ENCODE results near the gene CGN. TPM values are rescaled to one million over a fixed set of nuclear protein-coding genes. Genes with fewer than 3 reads are reported as not detected.

Gene CGN
- total RNA-seq, 1 donor from 2014 or later, result 1.7 TPM

- Mint-ChIP-seq H3K4me3 (ENCODE audit: unreplicated experiment) (peak within 1 kb of the TSS; percentile 97), H3K36me3 (ENCODE audit: unreplicated experiment) (no peaks in the 10 kb centered on the region)
Observed at GRCh38 chr1:151540021-151540981, 29.1 kb downstream of the CGN start, which contains the start of gene TUFT1. Gene TUFT1, plus strand, starts transcription at chr1:151540309. Its CDS starts 58 bp downstream, at chr1:151540367.

GRCh38 chr1:151540982-151541377 is 29.8 kb downstream of the CGN start:
- peaks cover 2% of the 10 kb centered on the region for H3K36me3 Mint-ChIP-seq (ENCODE audit: unreplicated experiment)
- no peaks in the 10 kb centered on the region for H3K9me3 Mint-ChIP-seq (ENCODE audit: unreplicated experiment)
- DNase-seq (ENCODE audit: extremely low spot score, unreplicated experiment), result no peak
- H3K27me3 Mint-ChIP-seq (ENCODE audit: unreplicated experiment), result no peaks in the 10 kb centered on the region
- no peak for TF ChIP-seq CTCF (IDR thresholded peaks at IDR 0.05)
- H3K4me1 Mint-ChIP-seq (ENCODE audit: unreplicated experiment), result peaks cover 29% of the 10 kb centered on the region
- H3K4me3 Mint-ChIP-seq (ENCODE audit: unreplicated experiment), result peak overlapping the region; percentile 97
- H3K27ac Mint-ChIP-seq (ENCODE audit: unreplicated experiment), result peak overlapping the region; percentile 91

More at GRCh38 chr1:151540021-151540981, 29.1 kb downstream of the CGN start, which contains the start of gene TUFT1:
- DNase-seq (ENCODE audit: extremely low spot score, unreplicated experiment), result peak; percentile 95
- Mint-ChIP-seq H3K27me3 (ENCODE audit: unreplicated experiment) (no peaks in the 10 kb centered on the region), H3K27ac (ENCODE audit: unreplicated experiment) (peak within 1 kb of the TSS; percentile 91), H3K4me1 (ENCODE audit: unreplicated experiment) (peaks cover 29% of the 10 kb centered on the region), H3K9me3 (ENCODE audit: unreplicated experiment) (no peaks in the 10 kb centered on the region)
- no peak for TF ChIP-seq CTCF (IDR thresholded peaks at IDR 0.05)

GRCh38 chr1:151541752-151542151 is 30.6 kb downstream of the CGN start:
- no peak for TF ChIP-seq CTCF (IDR thresholded peaks at IDR 0.05)
- Mint-ChIP-seq H3K4me3 (ENCODE audit: unreplicated experiment) (peak overlapping the region; percentile 97), H3K27me3 (ENCODE audit: unreplicated experiment) (no peaks in the 10 kb centered on the region), H3K4me1 (ENCODE audit: unreplicated experiment) (peaks cover 29% of the 10 kb centered on the region), H3K36me3 (ENCODE audit: unreplicated experiment) (peaks cover 2% of the 10 kb centered on the region), H3K9me3 (ENCODE audit: unreplicated experiment) (no peaks in the 10 kb centered on the region), H3K27ac (ENCODE audit: unreplicated experiment) (peak overlapping the region; percentile 91)
- no peak for DNase-seq (ENCODE audit: extremely low spot score, unreplicated experiment)

GRCh38 chr1:151542710-151543129 is 31.5 kb downstream of the CGN start:
- H3K27me3 Mint-ChIP-seq (ENCODE audit: unreplicated experiment), result no peaks in the 10 kb centered on the region
- H3K4me3 Mint-ChIP-seq (ENCODE audit: unreplicated experiment), result no peak overlapping the region

More at GRCh38 chr1:151542710-151543129, 31.5 kb downstream of the CGN start:
- peaks cover 31% of the 10 kb centered on the region for H3K4me1 Mint-ChIP-seq (ENCODE audit: unreplicated experiment)
- H3K36me3 Mint-ChIP-seq (ENCODE audit: unreplicated experiment), result peaks cover 2% of the 10 kb centered on the region
- no peak for DNase-seq (ENCODE audit: extremely low spot score, unreplicated experiment)
- TF ChIP-seq CTCF (IDR thresholded peaks at IDR 0.05), result no peak
- no peak overlapping the region for H3K27ac Mint-ChIP-seq (ENCODE audit: unreplicated experiment)
- H3K9me3 Mint-ChIP-seq (ENCODE audit: unreplicated experiment), result no peaks in the 10 kb centered on the region

Measured in osteocyte (in vitro differentiated cells).